ENCODE measurements around the gene C2CD4D.

C2CD4D gene

GRCh38 chr1:151834239-151834638 is 5.4 kb downstream of the C2CD4D start:
- DNase-seq (ENCODE audit: low read depth), result no peak

DNA sequence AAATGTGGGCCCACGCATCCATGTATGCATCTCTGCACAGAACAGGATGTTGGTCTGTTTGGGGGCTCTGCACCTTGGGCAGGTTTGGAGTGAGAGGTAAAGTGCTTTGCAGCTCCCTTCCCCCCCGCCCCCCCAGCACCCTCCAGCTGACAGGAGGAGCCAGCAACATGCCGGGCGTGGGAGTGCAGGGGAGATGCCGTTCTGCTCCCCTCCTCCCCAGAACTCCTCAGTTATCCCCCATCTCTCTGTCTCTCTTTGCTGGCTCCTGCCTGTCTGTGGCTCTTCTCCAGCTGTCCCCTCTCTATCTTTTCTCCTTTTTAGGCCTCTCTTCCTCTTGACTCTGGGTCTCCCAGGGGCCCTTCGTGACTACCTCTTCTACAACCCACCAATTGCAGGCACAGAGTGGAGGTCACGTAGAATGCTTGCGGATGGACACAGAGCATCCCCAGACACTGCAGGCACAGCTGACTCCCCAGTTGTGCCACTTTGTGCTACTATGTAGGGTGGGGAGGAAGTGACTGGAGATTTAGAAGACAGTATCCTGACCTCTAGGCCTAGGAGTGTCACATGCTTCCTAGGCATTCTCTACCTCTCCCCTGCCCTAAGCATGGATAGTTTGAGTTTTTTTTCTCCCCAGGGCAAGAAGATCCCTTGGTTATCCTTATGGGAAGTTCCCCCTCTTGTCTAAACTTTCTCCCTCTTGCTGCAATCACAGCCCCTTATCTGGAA is 6.3 kb downstream of the C2CD4D start:
- no peak for DNase-seq (ENCODE audit: low read depth)

DNA sequence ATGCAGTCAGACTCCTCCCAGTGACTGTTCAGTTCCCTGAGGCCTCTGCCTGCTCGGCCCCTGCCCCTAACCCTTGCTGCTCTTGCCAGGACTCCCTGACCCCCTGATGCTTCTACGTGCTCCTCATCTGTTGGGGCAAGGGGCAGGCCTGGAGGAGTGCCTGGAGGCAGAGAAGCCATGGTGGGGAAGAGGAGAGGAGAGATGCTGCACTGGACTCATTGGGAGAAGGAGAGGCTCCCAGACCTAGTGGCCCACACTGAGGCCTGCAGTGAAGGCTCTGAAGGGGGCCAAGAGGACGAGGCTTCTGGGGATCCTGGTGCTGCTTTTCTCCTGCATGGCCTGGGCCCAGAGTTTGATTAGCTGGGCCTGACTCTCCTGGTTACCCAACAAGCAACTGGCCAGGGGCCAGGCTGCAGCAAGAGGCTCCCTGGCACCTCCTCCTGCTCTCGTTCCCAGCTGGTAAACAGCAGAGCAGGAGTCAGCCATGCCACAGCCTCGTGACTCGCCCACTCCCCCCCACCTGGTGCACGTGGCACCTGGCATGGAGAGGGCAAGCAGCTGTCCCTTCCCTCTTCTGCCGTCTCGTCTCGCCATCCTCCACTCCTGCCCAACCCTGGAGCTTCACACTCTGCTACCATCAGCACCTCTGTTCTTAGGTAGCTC is 7.2 kb downstream of the C2CD4D start:
- no peak for DNase-seq (ENCODE audit: low read depth)

- no peak for DNase-seq (ENCODE audit: low read depth)
Measured at GRCh38 chr1:151831605-151832004, 8.0 kb downstream of the C2CD4D start, which contains the start of gene RORC. RORC (minus strand) TSS chr1:151831802; CDS start chr1:151831764, 38 bp downstream.

- no peak for DNase-seq (ENCODE audit: low read depth)
Measured at GRCh38 chr1:151831256-151831591, 8.4 kb downstream of the C2CD4D start.

GRCh38 chr1:151830055-151830454 is 9.6 kb downstream of the C2CD4D start:
- no peak for DNase-seq (ENCODE audit: low read depth)

- no peak for DNase-seq (ENCODE audit: low read depth)
Measured at GRCh38 chr1:151829352-151830046, 10.1 kb downstream of the C2CD4D start.

DNA sequence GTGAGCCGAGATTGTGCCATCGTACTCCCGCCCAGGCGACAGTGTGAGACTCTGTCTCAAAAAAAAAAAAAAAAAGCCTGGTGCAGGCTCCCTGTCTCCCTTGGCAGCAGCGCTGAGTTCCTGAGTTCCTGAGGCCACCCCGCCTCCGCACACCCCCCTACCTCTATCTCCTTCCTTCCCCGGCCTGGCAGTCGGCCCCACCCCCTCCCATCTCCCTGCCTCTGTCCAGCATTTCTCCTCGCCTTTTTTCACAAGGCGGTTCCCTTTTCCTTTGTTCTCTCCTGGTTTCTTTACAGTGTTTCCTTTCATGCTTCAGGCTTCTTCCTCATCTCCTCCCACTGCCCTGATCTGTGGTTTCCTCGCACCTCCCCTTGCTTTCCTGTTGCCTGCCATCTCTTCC is 10.7 kb downstream of the C2CD4D start:
- DNase-seq (ENCODE audit: low read depth), result no peak

DNA sequence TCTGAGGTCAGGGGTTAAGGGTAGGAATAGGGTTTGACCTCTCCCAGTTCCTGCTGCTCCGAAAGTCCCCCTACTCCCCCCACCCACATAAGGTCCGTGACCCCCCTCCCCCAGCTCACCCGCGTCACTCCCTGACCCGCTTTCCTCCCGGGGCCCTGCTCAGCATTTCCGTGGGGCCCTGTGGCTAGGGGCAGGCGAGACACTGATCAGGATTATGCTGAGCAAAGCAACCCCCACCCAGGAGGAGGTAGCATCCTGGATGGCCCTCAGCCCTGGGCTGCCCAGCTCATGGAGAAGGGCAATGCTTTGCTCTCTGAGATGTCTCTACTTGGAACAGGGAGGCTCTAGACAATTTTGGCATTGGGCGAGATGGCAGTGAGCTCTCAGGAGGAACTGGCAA is 11.8 kb downstream of the C2CD4D start:
- no peak for DNase-seq (ENCODE audit: low read depth)

- DNase-seq (ENCODE audit: low read depth), result no peak
Measured at GRCh38 chr1:151825751-151826660, 13.6 kb downstream of the C2CD4D start.

DNA sequence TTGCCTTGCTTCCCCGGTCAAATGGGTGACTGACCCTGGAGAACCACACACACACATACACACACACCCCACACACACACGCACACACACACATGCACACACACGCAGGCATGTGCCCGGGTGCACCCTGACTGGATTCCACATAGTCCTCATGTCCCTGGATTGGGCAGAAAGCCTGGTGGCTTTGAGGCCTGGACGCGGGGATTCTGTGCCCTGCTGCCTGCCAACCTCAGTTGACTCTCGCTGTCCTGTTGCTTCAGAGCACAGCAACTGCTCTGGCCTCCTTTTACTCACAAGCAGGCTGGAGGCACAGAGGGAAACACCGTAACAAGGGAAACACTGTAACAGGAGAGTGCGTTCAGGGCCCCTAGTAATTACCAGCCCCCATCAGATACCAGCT is 14.4 kb downstream of the C2CD4D start:
- no peak for DNase-seq (ENCODE audit: low read depth)

DNA sequence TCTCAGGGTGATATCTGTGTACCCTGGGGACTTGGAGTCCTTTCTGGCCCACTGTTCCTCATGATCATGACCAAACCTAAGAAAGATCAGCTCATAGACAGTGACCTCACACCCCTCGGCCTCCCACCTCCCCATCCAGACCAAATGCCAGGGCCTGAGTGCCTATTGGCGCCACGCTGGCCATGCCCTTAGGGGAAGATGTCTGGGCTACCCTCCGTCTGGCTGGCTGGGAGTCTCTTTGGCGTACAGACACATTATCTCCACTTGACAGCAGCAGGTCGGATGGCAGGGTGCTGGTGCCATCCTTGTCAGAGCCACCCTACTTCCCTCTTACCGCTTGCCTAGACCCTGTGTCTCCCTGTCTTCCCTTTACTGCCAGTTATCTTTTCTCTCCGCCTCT is 16.4 kb downstream of the C2CD4D start:
- no peak for DNase-seq (ENCODE audit: low read depth)

GRCh38 chr1:151822404-151822803 is 17.2 kb downstream of the C2CD4D start:
- no peak for DNase-seq (ENCODE audit: low read depth)

- DNase-seq (ENCODE audit: low read depth), result no peak
Measured at GRCh38 chr1:151820940-151821339, 18.7 kb downstream of the C2CD4D start.

DNA sequence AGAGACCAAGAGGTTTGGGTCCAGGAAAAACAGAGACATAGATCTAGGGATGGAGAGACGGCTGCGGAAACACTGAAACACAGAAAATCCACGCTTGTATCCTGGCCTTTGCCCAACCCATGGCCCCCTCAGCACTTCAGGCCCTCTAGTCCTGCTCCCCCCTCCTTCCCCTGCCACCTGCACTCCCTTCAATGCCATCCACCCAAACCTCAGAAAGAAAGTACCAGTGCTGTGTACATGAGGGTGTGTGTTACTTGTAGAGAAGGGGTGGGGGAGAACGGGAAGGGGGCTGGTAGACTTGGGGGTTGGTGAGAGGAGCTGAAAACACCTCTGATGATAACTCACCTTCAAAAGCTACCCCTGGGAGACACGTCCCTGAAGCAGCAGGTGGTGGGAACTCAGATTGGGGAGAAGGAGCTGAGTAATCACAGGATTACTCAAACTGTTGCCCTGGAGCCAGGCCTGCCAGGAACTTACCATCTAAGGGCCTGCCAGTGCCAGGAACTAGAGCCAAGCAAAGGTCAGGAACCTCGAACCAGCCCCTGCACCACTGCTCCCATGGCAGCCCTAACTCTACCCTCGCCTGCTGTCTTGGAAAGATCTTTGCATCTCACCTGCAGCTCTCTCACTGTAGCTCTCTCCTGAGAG is 19.5 kb downstream of the C2CD4D start:
- DNase-seq (ENCODE audit: low read depth), result no peak

GRCh38 chr1:151819227-151819835 is 20.3 kb downstream of the C2CD4D start:
- DNase-seq (ENCODE audit: low read depth), result no peak

DNA sequence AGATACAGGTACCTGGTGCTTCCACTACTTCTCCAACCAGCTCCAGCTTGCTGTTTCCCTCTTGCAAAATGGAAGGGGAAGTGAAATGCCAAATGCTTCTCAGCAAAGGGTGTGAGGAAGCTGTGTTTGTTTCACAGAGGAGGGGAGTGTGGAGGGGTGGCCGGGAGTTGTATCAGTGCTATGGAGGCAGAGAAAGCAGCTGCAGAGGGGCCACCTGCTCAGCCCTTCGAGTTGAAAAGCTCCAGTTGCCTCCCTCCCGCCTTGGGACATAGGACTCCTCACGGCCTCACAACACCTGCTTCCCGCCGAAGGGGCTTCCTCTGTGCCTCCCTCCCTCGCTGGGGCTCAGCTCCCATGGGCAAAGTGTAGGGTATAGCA is 22.3 kb downstream of the C2CD4D start:
- DNase-seq (ENCODE audit: low read depth), result no peak

DNA sequence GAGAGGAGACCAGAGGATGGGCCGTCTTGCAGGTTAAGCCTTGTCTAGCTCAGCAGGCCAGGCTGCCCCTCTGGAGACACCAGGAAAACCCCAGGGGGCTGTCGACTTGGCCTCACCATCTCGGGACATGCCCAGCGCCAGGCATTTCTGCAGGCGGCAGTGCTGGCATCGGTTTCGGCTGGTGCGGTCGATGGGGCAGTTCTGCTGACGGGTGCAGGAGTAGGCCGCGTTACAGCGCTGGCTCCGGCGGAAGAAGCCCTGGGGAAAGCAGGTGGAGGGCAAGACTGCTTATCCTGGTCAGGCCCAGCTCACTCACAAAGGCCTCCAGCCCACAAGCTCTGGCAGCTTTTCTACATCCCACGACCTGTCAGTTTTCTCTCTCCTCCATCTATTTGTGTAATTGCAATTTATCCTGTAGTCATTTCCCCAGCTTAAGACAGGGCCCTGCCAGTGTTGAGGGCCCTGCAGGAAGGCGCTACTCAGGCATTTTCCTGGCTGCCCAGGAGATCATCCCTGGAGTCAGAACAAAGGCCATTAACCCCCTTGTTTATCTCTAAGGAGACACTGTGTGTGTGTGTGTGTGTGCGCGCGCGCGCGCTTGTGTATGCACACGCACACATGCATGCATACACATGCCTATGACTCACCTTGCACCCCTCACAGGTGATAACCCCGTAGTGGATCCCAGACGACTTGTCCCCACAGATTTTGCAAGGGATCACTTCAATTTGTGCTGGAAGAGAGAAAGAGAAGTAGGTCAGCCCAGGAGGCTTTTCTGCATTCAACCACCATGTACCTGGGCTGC is 22.9 kb downstream of the C2CD4D start:
- DNase-seq (ENCODE audit: low read depth), result no peak

DNA sequence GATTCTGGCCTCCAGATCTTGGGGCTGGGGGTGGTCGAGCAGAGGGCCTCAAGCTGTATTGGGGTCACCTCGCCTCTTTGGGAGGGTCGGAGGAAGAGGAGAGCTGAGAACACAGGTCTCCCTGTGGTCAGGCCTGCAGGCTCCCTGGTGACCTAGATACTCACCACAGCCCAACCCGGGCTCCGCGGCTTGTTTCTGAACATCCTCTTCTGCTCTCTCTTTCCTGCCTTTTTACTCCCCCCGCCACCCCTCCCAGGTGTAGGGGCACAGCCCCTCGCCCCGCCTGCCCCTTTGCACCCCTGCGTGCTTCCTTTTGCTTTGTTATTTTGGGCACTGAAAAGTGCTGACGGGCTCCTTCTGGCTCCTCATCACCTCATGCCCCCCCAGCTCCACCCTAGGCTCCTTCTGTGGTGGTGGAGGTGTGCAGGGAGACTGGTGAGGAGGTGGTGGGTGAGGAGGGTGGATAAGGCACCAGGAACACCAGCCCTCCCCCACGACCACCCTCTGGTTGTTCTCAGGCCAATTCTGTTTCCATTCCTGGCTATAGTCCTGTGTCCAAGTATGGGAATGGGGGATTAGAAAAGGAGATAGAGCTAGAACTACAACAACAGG is 23.8 kb downstream of the C2CD4D start:
- DNase-seq (ENCODE audit: low read depth), result no peak

GRCh38 chr1:151814971-151815545 is 24.6 kb downstream of the C2CD4D start:
- DNase-seq (ENCODE audit: low read depth), result no peak
